K562 (cell line): Measurements from ENCODE around the gene ASB15. TPM values are rescaled to one million over a fixed set of nuclear protein-coding genes. Genes with fewer than 3 reads are reported as not detected.

Source experiments
- CBFA2T3 ChIP-seq: fragments of 450-650 bp; IDR thresholded peaks from 2 replicates; pipeline ENCODE4 v1.6.1; 2017
- CHAMP1 ChIP-seq: fragments of 450-650 bp; IDR thresholded peaks from 2 replicates; pipeline ENCODE4 v1.6.1; 2016; ENCODE audit warnings: mild to moderate bottlenecking
- FOXJ2 ChIP-seq: fragments of 200-800 bp; sonication (Bioruptor generic); IDR thresholded peaks from 2 replicates; pipeline ENCODE4 v1.6.1; 2016; ENCODE audit warnings: missing genetic modification characterization, missing compliant biosample characterization
- NFATC3 ChIP-seq: fragments of 450-650 bp; IDR thresholded peaks from 2 replicates; pipeline ENCODE4 v1.6.1; 2017; ENCODE audit warnings: mild to moderate bottlenecking
- NFXL1 ChIP-seq: fragments of 450-650 bp; formaldehyde crosslinking; IDR thresholded peaks from 2 replicates; pipeline ENCODE4 v1.4.0; 2021; ENCODE audit warnings: mild to moderate bottlenecking
- PKNOX1 ChIP-seq: fragments of 450-650 bp; IDR thresholded peaks from 2 replicates; pipeline ENCODE4 v1.6.1; 2016
- RAD21 ChIP-seq, 2 experiments: fragments of 250-450 bp in 1 of 2; fragments of 450-650 bp in 1 of 2; sonication (Bioruptor Pico) in 1 of 2; formaldehyde crosslinking in 1 of 2; IDR thresholded peaks in 1 of 2; conservative IDR thresholded peaks in 1 of 2; 2 replicates each; pipeline versions ENCODE4 v1.4.0 to v1.8.0; 2020 to 2022; ENCODE audit warnings: mild to moderate bottlenecking in 2 of 2, moderate library complexity in 1 of 2
- RNF2 ChIP-seq: sonication (generic); IDR thresholded peaks from 2 replicates; pipeline ENCODE4 v1.6.1; 2016
- SNRNP70 ChIP-seq: fragments of 200-400 bp; formaldehyde crosslinking; optimal IDR thresholded peaks from 2 replicates; pipeline ENCODE3; 2017; ENCODE audit warnings: low read depth, low read length
- TAF15 ChIP-seq: fragments of 200-400 bp; formaldehyde crosslinking; IDR thresholded peaks from 2 replicates; pipeline ENCODE4 v1.6.1; 2017; ENCODE audit warnings: mild to moderate bottlenecking, low read depth, low read length, moderate library complexity
- TBL1XR1 ChIP-seq, 2 experiments: IDR thresholded peaks; 2 replicates each; pipeline ENCODE4 v1.6.1; 2012; ENCODE audit warnings: improper control_type of control experiment in 2 of 2, low read length in 2 of 2, mild to moderate bottlenecking in 1 of 2
- TEAD1 ChIP-seq, 2 experiments: fragments of 450-650 bp in 1 of 2; sonication (generic) in 1 of 2; formaldehyde crosslinking; IDR thresholded peaks; 2 replicates each; pipeline versions ENCODE4 v1.4.0 to v1.8.0; 2020 to 2022; ENCODE audit warnings: mild to moderate bottlenecking in 2 of 2, missing genetic modification reagents in 1 of 2
- ZNF347 ChIP-seq: fragments of 450-650 bp; formaldehyde crosslinking; IDR thresholded peaks from 2 replicates; pipeline ENCODE4 v1.4.0; 2020; ENCODE audit warnings: low read depth, mild to moderate bottlenecking, moderate library complexity
- ZNF436 ChIP-seq: fragments of 250-450, 450-650 bp; sonication (Bioruptor Pico); formaldehyde crosslinking; IDR thresholded peaks from 2 replicates; pipeline ENCODE4 v1.7.0; 2020; ENCODE audit warnings: mild to moderate bottlenecking
- ZNF644 ChIP-seq: fragments of 200-800 bp; sonication (Bioruptor generic); IDR thresholded peaks from 2 replicates; pipeline ENCODE4 v1.6.1; 2016; ENCODE audit warnings: low read depth, missing genetic modification characterization, missing compliant biosample characterization
- polyA plus RNA-seq, 8 experiments: library from polyadenylated mRNA; depleted of rRNA in 4 of 8; stranded (reverse) in 5 of 8; unstranded in 3 of 8; fragments of >200 nt; fragmentation: Nextera tagmentation in 2 of 8; fragmentation: Illumina TruSeq in 1 of 8; extraction: Ambion mirVana in 2 of 8; extraction: Trizol in 1 of 8; gene quantifications; 2 replicates each; pipeline versions ENCODE4 v1.2.1 to v1.2.3, GENCODE V29; 2011 to 2014; ENCODE audit warnings: inconsistent platforms in 1 of 8, missing spikeins in 1 of 8
- total RNA-seq, 7 experiments: library from RNA; depleted of rRNA in 6 of 7; stranded (reverse); fragments of >200 nt in 6 of 7; fragmentation: Illumina TruSeq in 2 of 7; extraction: Trizol in 2 of 7; gene quantifications; 2 replicates each; pipeline versions ENCODE4 v1.2.1 to v1.2.3, GENCODE V29; 2011 to 2021; ENCODE audit warnings: low replicate concordance in 1 of 7
- TF ChIP-seq, protein P1 (sequence below): sonication (generic); formaldehyde crosslinking; IDR thresholded peaks from 2 replicates; pipeline ENCODE4 v1.8.0; 2022; ENCODE audit warnings: mild to moderate bottlenecking, low read depth, missing genetic modification reagents
- TF ChIP-seq, protein P2 (sequence below): fragments of 450-650 bp; formaldehyde crosslinking; IDR thresholded peaks from 2 replicates; pipeline ENCODE4 v1.4.0; 2020; ENCODE audit warnings: mild to moderate bottlenecking
- TF ChIP-seq, protein P3 (sequence below): fragments of 150-350 bp; IDR thresholded peaks from 2 replicates; pipeline ENCODE4 v1.6.1; 2014; ENCODE audit warnings: low read depth, mild to moderate bottlenecking, low read length, borderline replicate concordance

ASB15 gene
- total and polyA plus RNA-seq, 9 of the 15 experiments (the other 6 are each of a cell fraction or from before 2014, with no cell fraction given): 0.03 to 0.14 (median 0.04) TPM; not detected in 3

DNA sequence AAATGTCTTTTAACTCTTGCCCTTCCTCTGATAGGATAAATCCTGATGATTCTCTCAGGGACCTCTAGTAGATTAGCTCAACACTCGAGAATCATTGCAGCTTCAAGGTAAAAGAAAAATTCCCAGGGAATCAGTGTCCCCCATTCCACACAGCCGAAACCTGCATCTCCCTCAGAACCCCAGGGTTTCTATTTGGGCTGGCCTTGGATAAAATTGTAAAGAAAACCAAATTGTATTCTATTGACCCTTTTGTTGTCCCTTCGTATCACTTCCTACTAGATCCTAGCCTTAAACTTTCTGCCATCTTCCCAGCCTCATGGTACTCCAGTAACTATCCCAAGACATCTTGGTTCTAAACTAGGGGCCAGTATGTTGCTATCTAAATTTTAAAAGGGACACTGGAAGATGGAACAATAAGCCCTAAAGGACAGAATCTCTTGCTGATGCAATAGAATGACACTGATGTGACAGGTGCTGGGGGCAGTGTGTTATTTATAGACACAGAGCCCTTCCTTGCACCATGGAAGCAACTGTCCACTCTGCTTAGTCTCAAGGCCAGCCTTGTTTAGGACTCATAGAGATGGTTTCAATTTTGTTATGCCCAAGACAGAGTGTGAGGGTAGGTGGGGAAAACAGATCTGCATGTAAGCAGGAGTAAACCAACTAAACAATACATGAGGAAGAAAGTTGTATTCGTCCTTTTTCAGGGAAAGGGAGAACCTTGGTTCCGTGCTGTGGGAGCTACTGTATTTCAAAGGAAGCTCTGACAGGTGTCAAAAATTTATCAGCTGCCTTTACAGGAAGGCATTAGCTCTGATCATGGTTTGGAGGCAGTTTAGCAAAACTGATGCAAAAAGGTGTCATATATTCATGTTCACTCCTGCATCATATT is 7.6 kb downstream of the ASB15 start (continued):
- TF ChIP-seq, protein P1, sequence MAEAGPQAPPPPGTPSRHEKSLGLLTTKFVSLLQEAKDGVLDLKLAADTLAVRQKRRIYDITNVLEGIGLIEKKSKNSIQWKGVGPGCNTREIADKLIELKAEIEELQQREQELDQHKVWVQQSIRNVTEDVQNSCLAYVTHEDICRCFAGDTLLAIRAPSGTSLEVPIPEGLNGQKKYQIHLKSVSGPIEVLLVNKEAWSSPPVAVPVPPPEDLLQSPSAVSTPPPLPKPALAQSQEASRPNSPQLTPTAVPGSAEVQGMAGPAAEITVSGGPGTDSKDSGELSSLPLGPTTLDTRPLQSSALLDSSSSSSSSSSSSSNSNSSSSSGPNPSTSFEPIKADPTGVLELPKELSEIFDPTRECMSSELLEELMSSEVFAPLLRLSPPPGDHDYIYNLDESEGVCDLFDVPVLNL (CRISPR knock-in tag): no peak
- TF ChIP-seq ZNF347 (CRISPR knock-in tag) (no peak), NFATC3 (no peak), ZNF644 (tag) (peak; percentile 67; the same call in 1 of the 2 replicates), FOXJ2 (tag) (peak; percentile 61), CHAMP1 (no peak), TBL1XR1 (IDR thresholded peaks at IDR 0.05; ENCODE audit: low read length in 2 of 2) (no peak; a peak in 1 of 4 replicates), ZNF436 (CRISPR knock-in tag) (no peak), RAD21 (CRISPR knock-in tag; conservative IDR thresholded peaks at IDR 0.05 in 1 of 2, IDR thresholded peaks at IDR 0.05 in 1 of 2) (no peak), TAF15 (no peak), SNRNP70 (no peak), TEAD1 (CRISPR knock-in tag; IDR thresholded peaks at IDR 0.05) (no peak), RNF2 (peak; percentile 81; the same call in 1 of the 2 replicates), NFXL1 (CRISPR knock-in tag) (no peak), CBFA2T3 (no peak), PKNOX1 (peak; percentile 95)
- TF ChIP-seq, protein P2, sequence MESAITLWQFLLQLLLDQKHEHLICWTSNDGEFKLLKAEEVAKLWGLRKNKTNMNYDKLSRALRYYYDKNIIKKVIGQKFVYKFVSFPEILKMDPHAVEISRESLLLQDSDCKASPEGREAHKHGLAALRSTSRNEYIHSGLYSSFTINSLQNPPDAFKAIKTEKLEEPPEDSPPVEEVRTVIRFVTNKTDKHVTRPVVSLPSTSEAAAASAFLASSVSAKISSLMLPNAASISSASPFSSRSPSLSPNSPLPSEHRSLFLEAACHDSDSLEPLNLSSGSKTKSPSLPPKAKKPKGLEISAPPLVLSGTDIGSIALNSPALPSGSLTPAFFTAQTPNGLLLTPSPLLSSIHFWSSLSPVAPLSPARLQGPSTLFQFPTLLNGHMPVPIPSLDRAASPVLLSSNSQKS: no peak
- TF ChIP-seq, protein P3, sequence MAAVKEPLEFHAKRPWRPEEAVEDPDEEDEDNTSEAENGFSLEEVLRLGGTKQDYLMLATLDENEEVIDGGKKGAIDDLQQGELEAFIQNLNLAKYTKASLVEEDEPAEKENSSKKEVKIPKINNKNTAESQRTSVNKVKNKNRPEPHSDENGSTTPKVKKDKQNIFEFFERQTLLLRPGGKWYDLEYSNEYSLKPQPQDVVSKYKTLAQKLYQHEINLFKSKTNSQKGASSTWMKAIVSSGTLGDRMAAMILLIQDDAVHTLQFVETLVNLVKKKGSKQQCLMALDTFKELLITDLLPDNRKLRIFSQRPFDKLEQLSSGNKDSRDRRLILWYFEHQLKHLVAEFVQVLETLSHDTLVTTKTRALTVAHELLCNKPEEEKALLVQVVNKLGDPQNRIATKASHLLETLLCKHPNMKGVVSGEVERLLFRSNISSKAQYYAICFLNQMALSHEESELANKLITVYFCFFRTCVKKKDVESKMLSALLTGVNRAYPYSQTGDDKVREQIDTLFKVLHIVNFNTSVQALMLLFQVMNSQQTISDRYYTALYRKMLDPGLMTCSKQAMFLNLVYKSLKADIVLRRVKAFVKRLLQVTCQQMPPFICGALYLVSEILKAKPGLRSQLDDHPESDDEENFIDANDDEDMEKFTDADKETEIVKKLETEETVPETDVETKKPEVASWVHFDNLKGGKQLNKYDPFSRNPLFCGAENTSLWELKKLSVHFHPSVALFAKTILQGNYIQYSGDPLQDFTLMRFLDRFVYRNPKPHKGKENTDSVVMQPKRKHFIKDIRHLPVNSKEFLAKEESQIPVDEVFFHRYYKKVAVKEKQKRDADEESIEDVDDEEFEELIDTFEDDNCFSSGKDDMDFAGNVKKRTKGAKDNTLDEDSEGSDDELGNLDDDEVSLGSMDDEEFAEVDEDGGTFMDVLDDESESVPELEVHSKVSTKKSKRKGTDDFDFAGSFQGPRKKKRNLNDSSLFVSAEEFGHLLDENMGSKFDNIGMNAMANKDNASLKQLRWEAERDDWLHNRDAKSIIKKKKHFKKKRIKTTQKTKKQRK: no peak
